Endothelial cell of umbilical vein (primary cell): ENCODE data around the gene FRA10AC1. TPM values are rescaled to one million over a fixed set of nuclear protein-coding genes. Genes with fewer than 3 reads are reported as not detected.
A peak's percentile ranks its signal among the peaks of the same experiment; 100 is the strongest.

ENCODE experiments used
- BruUV-seq: library from RNA; stranded (reverse); fragments of 400-500 nt; replicated peaks from 2 replicates; lab custom pipeline; 2021; lab: Mats Ljungman, UMichigan
- CTCF ChIA-PET: fragments of 300-600, 350-600 bp; sonication (Branson Sonifier 250); formaldehyde crosslinking; loops from one replicate; lab custom pipeline; 2021; ENCODE audit warnings: antibody characterized with exemption, inconsistent platforms; lab: Charles Lee
- POLR2A ChIA-PET: fragments of 300-600, 350-600 bp; sonication (Branson Sonifier 250); formaldehyde crosslinking; loops from one replicate; lab custom pipeline; 2021; ENCODE audit warnings: antibody characterized with exemption, inconsistent platforms; lab: Charles Lee
- DNase-seq: peaks from one replicate; pipeline ENCODE4 v3.0.0-alpha.2; 2011; ENCODE audit warnings: low read depth, low spot score
- FAIRE-seq: peaks from 2 replicates; lab custom pipeline; 2011; peaks lifted over from hg19 to GRCh38; lab: Jason Lieb, UNC
- H2AFZ ChIP-seq: 2 replicates; pipeline ENCODE4 v1.6.0; 2012; ENCODE audit warnings: low read depth, low read length, control low read depth, inconsistent platforms
- H3K27ac ChIP-seq: 2 replicates; pipeline ENCODE4 v1.5.1; 2011; ENCODE audit warnings: low read depth, mild to moderate bottlenecking, control low read depth, low read length, moderate library complexity; ENCODE audit not compliant: insufficient read depth
- H3K27me3 ChIP-seq, 2 experiments: 2 replicates each; pipeline versions ENCODE4 v1.6.0 to v1.6.1; 2011; ENCODE audit warnings: low read length in 2 of 2, mixed read lengths in 1 of 2; ENCODE audit not compliant: control insufficient read depth in 2 of 2, insufficient read depth in 2 of 2
- H3K36me3 ChIP-seq, 2 experiments: 2 replicates in 1 of 2; 3 replicates in 1 of 2; pipeline ENCODE4 v1.5.1; 2011; ENCODE audit warnings: low read length in 2 of 2, mild to moderate bottlenecking in 1 of 2, moderate library complexity in 1 of 2; ENCODE audit not compliant: control insufficient read depth in 2 of 2, insufficient read depth in 2 of 2; ENCODE audit errors: extremely low read depth in 1 of 2
- H3K4me1 ChIP-seq: 3 replicates; pipeline ENCODE4 v1.5.1; 2011; ENCODE audit warnings: mild to moderate bottlenecking, low read length; ENCODE audit not compliant: control insufficient read depth, insufficient read depth; ENCODE audit errors: extremely low read depth
- H3K4me2 ChIP-seq: 2 replicates; pipeline ENCODE4 v1.6.1; 2011; ENCODE audit warnings: low read length, control low read depth, mixed read lengths; ENCODE audit not compliant: insufficient read depth
- H3K4me3 ChIP-seq, 3 experiments: fragments of 200-600 bp in 1 of 3; sonication (generic), shearing (Covaris generic) in 1 of 3; replicated peaks in 1 of 3; 2 replicates each; pipeline ENCODE4 v1.5.1; 2011 to 2016; ENCODE audit warnings: control low read depth in 3 of 3, low read length in 3 of 3, mild to moderate bottlenecking in 2 of 3, inconsistent platforms in 1 of 3, low read depth in 1 of 3, moderate library complexity in 1 of 3; ENCODE audit not compliant: insufficient read depth in 1 of 3
- H3K79me2 ChIP-seq: 2 replicates; pipeline ENCODE4 v1.6.0; 2012; ENCODE audit warnings: low read length, inconsistent platforms; ENCODE audit not compliant: control insufficient read depth, insufficient read depth
- H3K9ac ChIP-seq: replicated peaks from 2 replicates; pipeline ENCODE3; 2011; ENCODE audit warnings: low read length, control low read depth; ENCODE audit not compliant: insufficient read depth; ENCODE audit errors: extremely low read depth
- H3K9me1 ChIP-seq: replicated peaks from 3 replicates; pipeline ENCODE4 v1.6.0; 2011; ENCODE audit warnings: mild to moderate bottlenecking, low read length; ENCODE audit not compliant: control insufficient read depth, insufficient read depth; ENCODE audit errors: extremely low read depth
- H3K9me3 ChIP-seq: replicated peaks from 2 replicates; pipeline ENCODE4 v1.5.1; 2012; ENCODE audit warnings: low read length, inconsistent platforms; ENCODE audit not compliant: control insufficient read depth, insufficient read depth
- H4K20me1 ChIP-seq: replicated peaks from 2 replicates; pipeline ENCODE3; 2011; ENCODE audit warnings: mild to moderate bottlenecking, low read length; ENCODE audit not compliant: control insufficient read depth, insufficient read depth; ENCODE audit errors: extremely low read depth
- GATA2 ChIP-seq: IDR thresholded peaks from 2 replicates; pipeline ENCODE4 v1.7.0; 2011; ENCODE audit warnings: low read depth, mild to moderate bottlenecking, moderate library complexity, mixed read lengths, low read length; ENCODE audit not compliant: insufficient read length, insufficient read depth
- MYC ChIP-seq: IDR thresholded peaks from one replicate; pipeline ENCODE4 v1.6.1; 2011; ENCODE audit warnings: mild to moderate bottlenecking, low read depth, low read length
- POLR2A ChIP-seq: IDR thresholded peaks from 2 replicates; pipeline ENCODE4 v1.6.1; 2012; ENCODE audit warnings: low read depth, mild to moderate bottlenecking, control low read depth, low read length
- dilution Hi-C: fragments of 300-500 bp; cut with MboI; formaldehyde crosslinking; loops from one replicate; pipeline ENCODE4 v1.15.0; 2019; ENCODE audit warnings: low sequenced_read_pairs; ENCODE audit not compliant: extremely low pct_ligation_motif_present
- intact Hi-C: fragments of 100-400 bp; cut with micrococcal nuclease; formaldehyde crosslinking; loops from one replicate; pipeline ENCODE4 v1.10.0; 2022
- polyA plus RNA-seq, 4 experiments: library from polyadenylated mRNA; depleted of rRNA in 3 of 4; stranded (reverse) in 3 of 4; unstranded in 1 of 4; fragments of >200 nt; gene quantifications; 2 replicates each; pipeline versions ENCODE4 v1.2.1 to v1.2.3, GENCODE V29; 2011 to 2012; ENCODE audit warnings: missing spikeins in 1 of 4
- total RNA-seq: library from RNA; stranded (reverse); gene quantifications from 2 replicates; pipeline ENCODE4 v1.2.3, GENCODE V29; 2021
- TF ChIP-seq, protein P1 (sequence below), 2 donors: IDR thresholded peaks; 1 replicate in 1 of 2; 2 replicates in 1 of 2; pipeline ENCODE4 v1.5.1; 2011; ENCODE audit warnings: low read length in 2 of 2, mild to moderate bottlenecking in 2 of 2, moderate library complexity in 2 of 2, control low read depth in 1 of 2, inconsistent platforms in 1 of 2, low read depth in 1 of 2; ENCODE audit not compliant: insufficient read depth in 1 of 2; ENCODE audit errors: extremely low read depth in 1 of 2

Gene FRA10AC1
- total and polyA plus RNA-seq, 2 donors (not counting 3 experiments of a cell fraction or from before 2014, with no cell fraction given) = 4.0 to 24.4 TPM

DNA sequence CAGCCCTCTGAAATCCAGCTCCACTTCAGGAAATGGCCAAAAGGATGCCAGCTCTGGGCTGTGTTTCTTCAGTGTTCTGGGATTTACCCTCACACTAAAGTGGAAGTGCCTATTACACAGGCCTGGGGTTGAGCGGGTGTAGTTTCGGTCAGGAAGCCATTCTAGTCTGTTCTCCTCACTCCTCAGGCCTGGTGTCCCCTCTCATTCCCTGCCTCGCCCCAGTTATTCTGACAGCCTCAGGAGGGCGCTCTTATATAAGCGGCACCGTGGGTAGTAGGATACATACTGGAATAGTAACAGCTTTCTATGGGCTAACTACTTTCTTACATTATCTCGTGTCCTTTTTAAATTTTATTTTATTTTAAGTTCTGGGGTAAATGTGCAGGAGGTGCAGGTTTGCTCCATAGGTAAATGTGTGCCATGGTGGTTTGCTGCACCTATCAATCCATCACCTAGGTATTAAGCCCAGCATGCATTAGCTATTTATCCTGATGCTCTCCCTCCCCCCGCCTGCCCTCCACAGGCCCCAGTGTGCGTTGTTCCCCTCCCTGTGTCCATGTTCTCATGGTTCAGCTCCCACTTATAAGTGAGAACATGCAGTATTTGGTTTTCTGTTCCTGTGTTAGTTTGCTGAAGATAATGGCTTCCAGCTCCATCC lies 43.1 kb upstream of the FRA10AC1 start:
- Histone ChIP-seq H3K4me1 (no peaks in the 10 kb centered on the region), H3K9me1 (no peaks in the 10 kb centered on the region), H3K9ac (no peak overlapping the region), H3K27me3 (peaks cover 2 to 4% of the 10 kb centered on the region in 2 experiments), H3K79me2 (no peaks in the 10 kb centered on the region), H3K27ac (no peak overlapping the region), H2AFZ (no peak overlapping the region), H3K4me2 (no peak overlapping the region), H3K4me3 (no peak overlapping the region), H4K20me1 (no peaks in the 10 kb centered on the region), H3K9me3 (no peaks in the 10 kb centered on the region), H3K36me3 (no peaks in the 10 kb centered on the region)
- BruUV-seq = no TSS peak
- ChIA-PET CTCF (interaction anchor here (0.6 to 2.1 kb wide), 5 partner anchors 19 to 113 kb away, joined by 3 to 7 read pairs (median 4); no protein-coding TSS in a partner anchor), POLR2A (no interaction called here)
- dilution Hi-C loops = no loop called here
- no peak for DNase-seq
- TF ChIP-seq, protein P1, sequence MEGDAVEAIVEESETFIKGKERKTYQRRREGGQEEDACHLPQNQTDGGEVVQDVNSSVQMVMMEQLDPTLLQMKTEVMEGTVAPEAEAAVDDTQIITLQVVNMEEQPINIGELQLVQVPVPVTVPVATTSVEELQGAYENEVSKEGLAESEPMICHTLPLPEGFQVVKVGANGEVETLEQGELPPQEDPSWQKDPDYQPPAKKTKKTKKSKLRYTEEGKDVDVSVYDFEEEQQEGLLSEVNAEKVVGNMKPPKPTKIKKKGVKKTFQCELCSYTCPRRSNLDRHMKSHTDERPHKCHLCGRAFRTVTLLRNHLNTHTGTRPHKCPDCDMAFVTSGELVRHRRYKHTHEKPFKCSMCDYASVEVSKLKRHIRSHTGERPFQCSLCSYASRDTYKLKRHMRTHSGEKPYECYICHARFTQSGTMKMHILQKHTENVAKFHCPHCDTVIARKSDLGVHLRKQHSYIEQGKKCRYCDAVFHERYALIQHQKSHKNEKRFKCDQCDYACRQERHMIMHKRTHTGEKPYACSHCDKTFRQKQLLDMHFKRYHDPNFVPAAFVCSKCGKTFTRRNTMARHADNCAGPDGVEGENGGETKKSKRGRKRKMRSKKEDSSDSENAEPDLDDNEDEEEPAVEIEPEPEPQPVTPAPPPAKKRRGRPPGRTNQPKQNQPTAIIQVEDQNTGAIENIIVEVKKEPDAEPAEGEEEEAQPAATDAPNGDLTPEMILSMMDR (IDR thresholded peaks at IDR 0.05; ENCODE audit: extremely low read depth in 1 of 2, insufficient read depth in 1 of 2, low read depth in 1 of 2, low read length in 2 of 2) = peak in 1 of 2 donors; percentile 8
- TF ChIP-seq MYC (no peak), GATA2 (no peak), POLR2A (no peak)
- no peak for FAIRE-seq
- intact Hi-C loops = no loop called here
